ENCODE data around the gene EFNA5.

- TF ChIP-seq ZFP36 (IDR thresholded peaks at IDR 0.05; ENCODE audit: borderline replicate concordance, low read depth, low read length, partially characterized antibody) = no peak
- no peak for TF ChIP-seq RARA (CRISPR knock-in tag; IDR thresholded peaks at IDR 0.05)
- TF ChIP-seq EP300 (IDR thresholded peaks at IDR 0.05; ENCODE audit: low read depth in 2 of 2, low read length in 2 of 2) = no peak
- no peak for TF ChIP-seq EP300 (CRISPR knock-in tag; IDR thresholded peaks at IDR 0.05; ENCODE audit: borderline replicate concordance)
- TF ChIP-seq NR3C1 (CRISPR knock-in tag; IDR thresholded peaks at IDR 0.05) = no peak
- TF ChIP-seq EZH2 (conservative IDR thresholded peaks at IDR 0.05; ENCODE audit: low read depth, low read length) = no peak
- TF ChIP-seq, protein P1, sequence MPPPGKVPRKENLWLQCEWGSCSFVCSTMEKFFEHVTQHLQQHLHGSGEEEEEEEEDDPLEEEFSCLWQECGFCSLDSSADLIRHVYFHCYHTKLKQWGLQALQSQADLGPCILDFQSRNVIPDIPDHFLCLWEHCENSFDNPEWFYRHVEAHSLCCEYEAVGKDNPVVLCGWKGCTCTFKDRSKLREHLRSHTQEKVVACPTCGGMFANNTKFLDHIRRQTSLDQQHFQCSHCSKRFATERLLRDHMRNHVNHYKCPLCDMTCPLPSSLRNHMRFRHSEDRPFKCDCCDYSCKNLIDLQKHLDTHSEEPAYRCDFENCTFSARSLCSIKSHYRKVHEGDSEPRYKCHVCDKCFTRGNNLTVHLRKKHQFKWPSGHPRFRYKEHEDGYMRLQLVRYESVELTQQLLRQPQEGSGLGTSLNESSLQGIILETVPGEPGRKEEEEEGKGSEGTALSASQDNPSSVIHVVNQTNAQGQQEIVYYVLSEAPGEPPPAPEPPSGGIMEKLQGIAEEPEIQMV (CRISPR knock-in tag; IDR thresholded peaks at IDR 0.05; ENCODE audit: low read depth) = no peak
- no peak for TF ChIP-seq ARNT (IDR thresholded peaks at IDR 0.05)
- TF ChIP-seq, protein P2, sequence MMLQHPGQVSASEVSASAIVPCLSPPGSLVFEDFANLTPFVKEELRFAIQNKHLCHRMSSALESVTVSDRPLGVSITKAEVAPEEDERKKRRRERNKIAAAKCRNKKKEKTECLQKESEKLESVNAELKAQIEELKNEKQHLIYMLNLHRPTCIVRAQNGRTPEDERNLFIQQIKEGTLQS (CRISPR knock-in tag; IDR thresholded peaks at IDR 0.05) = no peak
- TF ChIP-seq, protein P3, sequence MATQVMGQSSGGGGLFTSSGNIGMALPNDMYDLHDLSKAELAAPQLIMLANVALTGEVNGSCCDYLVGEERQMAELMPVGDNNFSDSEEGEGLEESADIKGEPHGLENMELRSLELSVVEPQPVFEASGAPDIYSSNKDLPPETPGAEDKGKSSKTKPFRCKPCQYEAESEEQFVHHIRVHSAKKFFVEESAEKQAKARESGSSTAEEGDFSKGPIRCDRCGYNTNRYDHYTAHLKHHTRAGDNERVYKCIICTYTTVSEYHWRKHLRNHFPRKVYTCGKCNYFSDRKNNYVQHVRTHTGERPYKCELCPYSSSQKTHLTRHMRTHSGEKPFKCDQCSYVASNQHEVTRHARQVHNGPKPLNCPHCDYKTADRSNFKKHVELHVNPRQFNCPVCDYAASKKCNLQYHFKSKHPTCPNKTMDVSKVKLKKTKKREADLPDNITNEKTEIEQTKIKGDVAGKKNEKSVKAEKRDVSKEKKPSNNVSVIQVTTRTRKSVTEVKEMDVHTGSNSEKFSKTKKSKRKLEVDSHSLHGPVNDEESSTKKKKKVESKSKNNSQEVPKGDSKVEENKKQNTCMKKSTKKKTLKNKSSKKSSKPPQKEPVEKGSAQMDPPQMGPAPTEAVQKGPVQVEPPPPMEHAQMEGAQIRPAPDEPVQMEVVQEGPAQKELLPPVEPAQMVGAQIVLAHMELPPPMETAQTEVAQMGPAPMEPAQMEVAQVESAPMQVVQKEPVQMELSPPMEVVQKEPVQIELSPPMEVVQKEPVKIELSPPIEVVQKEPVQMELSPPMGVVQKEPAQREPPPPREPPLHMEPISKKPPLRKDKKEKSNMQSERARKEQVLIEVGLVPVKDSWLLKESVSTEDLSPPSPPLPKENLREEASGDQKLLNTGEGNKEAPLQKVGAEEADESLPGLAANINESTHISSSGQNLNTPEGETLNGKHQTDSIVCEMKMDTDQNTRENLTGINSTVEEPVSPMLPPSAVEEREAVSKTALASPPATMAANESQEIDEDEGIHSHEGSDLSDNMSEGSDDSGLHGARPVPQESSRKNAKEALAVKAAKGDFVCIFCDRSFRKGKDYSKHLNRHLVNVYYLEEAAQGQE (IDR thresholded peaks at IDR 0.05; ENCODE audit: borderline replicate concordance in 1 of 2, low read depth in 1 of 2, low read length in 2 of 2) = no peak
Observed at GRCh38 chr5:107531308-107531707, 139.4 kb downstream of the EFNA5 start.

Measured in HepG2 (cell line).